Measurements from ENCODE around the gene BICDL2. TPM values are rescaled to one million over a fixed set of nuclear protein-coding genes. Genes with fewer than 3 reads are reported as not detected.

The BICDL2 gene
- total RNA-seq, 1 donor from 2014 or later, result 0.05 TPM

GRCh38 chr16:2987286-2987685, 49.5 kb downstream of the BICDL2 start:
- TF ChIP-seq CTCF (IDR thresholded peaks at IDR 0.05; ENCODE audit: borderline replicate concordance), result no peak
- DNase-seq, result no peak
- H3K9me3 ChIP-seq (replicated peaks), result no peaks in the 10 kb centered on the region
- H3K36me3 ChIP-seq, result no peaks in the 10 kb centered on the region
- H3K27me3 ChIP-seq (ENCODE audit: low read depth), result peaks cover 43% of the 10 kb centered on the region
- no peak overlapping the region for H3K27ac ChIP-seq (replicated peaks)
- H3K4me1 ChIP-seq, result peaks cover 34% of the 10 kb centered on the region
- intact Hi-C loops (cut with micrococcal nuclease), result no loop called here
- H3K4me3 ChIP-seq, result no peak overlapping the region

- no peak for TF ChIP-seq CTCF (IDR thresholded peaks at IDR 0.05; ENCODE audit: borderline replicate concordance)
- DNase-seq, result no peak
- intact Hi-C loops (cut with micrococcal nuclease), result no loop called here
- peak overlapping the region; percentile 93 for H3K27ac ChIP-seq (replicated peaks)
- no peaks in the 10 kb centered on the region for H3K36me3 ChIP-seq
- H3K27me3 ChIP-seq (ENCODE audit: low read depth), result peaks cover 43% of the 10 kb centered on the region
- no peaks in the 10 kb centered on the region for H3K9me3 ChIP-seq (replicated peaks)
- H3K4me3 ChIP-seq, result no peak overlapping the region
- peaks cover 34% of the 10 kb centered on the region for H3K4me1 ChIP-seq
Observed at GRCh38 chr16:2986623-2987188, 50.0 kb downstream of the BICDL2 start.

GRCh38 chr16:2985893-2986355, 50.8 kb downstream of the BICDL2 start:
- H3K27me3 ChIP-seq (ENCODE audit: low read depth), result peaks cover 43% of the 10 kb centered on the region
- H3K4me1 ChIP-seq, result peaks cover 39% of the 10 kb centered on the region
- H3K27ac ChIP-seq (replicated peaks), result peak overlapping the region; percentile 93
- DNase-seq, result peak; percentile 70
- no peak for TF ChIP-seq CTCF (IDR thresholded peaks at IDR 0.05; ENCODE audit: borderline replicate concordance)
- H3K36me3 ChIP-seq, result no peaks in the 10 kb centered on the region
- intact Hi-C loops (cut with micrococcal nuclease), result no loop called here
- peak overlapping the region; percentile 37 for H3K4me3 ChIP-seq
- H3K9me3 ChIP-seq (replicated peaks), result no peaks in the 10 kb centered on the region

GRCh38 chr16:2985462-2985861, 51.3 kb downstream of the BICDL2 start:
- H3K9me3 ChIP-seq (replicated peaks), result no peaks in the 10 kb centered on the region
- H3K27ac ChIP-seq (replicated peaks), result peak overlapping the region; percentile 93
- DNase-seq, result peak; percentile 61
- no peak for TF ChIP-seq CTCF (IDR thresholded peaks at IDR 0.05; ENCODE audit: borderline replicate concordance)
- H3K4me3 ChIP-seq, result peak overlapping the region; percentile 37
- H3K4me1 ChIP-seq, result peaks cover 43% of the 10 kb centered on the region
- peaks cover 43% of the 10 kb centered on the region for H3K27me3 ChIP-seq (ENCODE audit: low read depth)
- intact Hi-C loops (cut with micrococcal nuclease), result no loop called here
- H3K36me3 ChIP-seq, result no peaks in the 10 kb centered on the region

GRCh38 chr16:2983706-2984136, 53.0 kb downstream of the BICDL2 start:
- DNase-seq, result peak; percentile 81
- no peaks in the 10 kb centered on the region for H3K36me3 ChIP-seq
- H3K27ac ChIP-seq (replicated peaks), result no peak overlapping the region
- intact Hi-C loops (cut with micrococcal nuclease), result no loop called here
- H3K4me1 ChIP-seq, result peaks cover 51% of the 10 kb centered on the region
- H3K27me3 ChIP-seq (ENCODE audit: low read depth), result peaks cover 43% of the 10 kb centered on the region
- TF ChIP-seq CTCF (IDR thresholded peaks at IDR 0.05; ENCODE audit: borderline replicate concordance), result peak; percentile 97
- H3K4me3 ChIP-seq, result peak overlapping the region; percentile 51
- no peaks in the 10 kb centered on the region for H3K9me3 ChIP-seq (replicated peaks)
